Stimulated activated CD8-positive, alpha-beta memory T cell treated with anti-CD3 and anti-CD28 coated beads, Interleukin-2, amount 100 ng/mL, for 48 hours (primary cell): ENCODE results near the gene CASZ1.

ENCODE experiments used
- DNase-seq, 2 donors: peaks; one replicate each; pipeline ENCODE4 v3.0.0-alpha.2; 2020; ENCODE audit warnings: low read depth in 2 of 2

Gene CASZ1

GRCh38 chr1:10602936-10603335 lies 193.5 kb downstream of the CASZ1 start:
- DNase-seq: no peak

GRCh38 chr1:10601342-10602070 lies 194.9 kb downstream of the CASZ1 start:
- DNase-seq: no peak

GRCh38 chr1:10599194-10599861 lies 197.1 kb downstream of the CASZ1 start:
- no peak for DNase-seq

- DNase-seq: no peak
Measured at GRCh38 chr1:10598389-10598702, 198.1 kb downstream of the CASZ1 start.

- no peak for DNase-seq
Measured at GRCh38 chr1:10597492-10598388, 198.7 kb downstream of the CASZ1 start.

GRCh38 chr1:10596780-10597179 lies 199.7 kb downstream of the CASZ1 start:
- no peak for DNase-seq

- no peak for DNase-seq
Measured at GRCh38 chr1:10594595-10595223, 201.7 kb downstream of the CASZ1 start.

- no peak for DNase-seq
Measured at GRCh38 chr1:10593750-10594149, 202.7 kb downstream of the CASZ1 start.

GRCh38 chr1:10592373-10592772 lies 204.1 kb downstream of the CASZ1 start:
- no peak for DNase-seq

- no peak for DNase-seq
Measured at GRCh38 chr1:10591010-10591409, 205.4 kb downstream of the CASZ1 start.

GRCh38 chr1:10589074-10589473 lies 207.4 kb downstream of the CASZ1 start:
- no peak for DNase-seq

GRCh38 chr1:10588640-10589039 lies 207.8 kb downstream of the CASZ1 start:
- no peak for DNase-seq
